Mucosa of stomach (tissue), 1 donor: ENCODE measurements around the gene SEMA4B.
A peak's percentile ranks its signal among the peaks of the same experiment; 100 is the strongest.
"Not testable (repeated sequence)": the region's sequence is repeated elsewhere in the genome, so short reads cannot be mapped to it uniquely, and the experiment has no call there.

Source experiments
- H3K27me3 ChIP-seq: one replicate; pipeline ENCODE4 v1.7.0; 2013; ENCODE audit warnings: mild to moderate bottlenecking, low read length; ENCODE audit not compliant: control insufficient read depth, insufficient read depth
- H3K36me3 ChIP-seq: one replicate; pipeline ENCODE4 v1.7.0; 2013; ENCODE audit warnings: low read length; ENCODE audit not compliant: control insufficient read depth, insufficient read depth
- H3K4me1 ChIP-seq: one replicate; pipeline ENCODE4 v1.7.0; 2013; ENCODE audit warnings: mild to moderate bottlenecking, low read length; ENCODE audit not compliant: control insufficient read depth, insufficient read depth
- H3K4me3 ChIP-seq: one replicate; pipeline ENCODE4 v1.7.0; 2013; ENCODE audit warnings: low read length
- H3K9ac ChIP-seq: one replicate; pipeline ENCODE4 v1.7.0; 2013; ENCODE audit warnings: mild to moderate bottlenecking, low read length, moderate library complexity
- H3K9me3 ChIP-seq: one replicate; pipeline ENCODE4 v1.7.0; 2013; ENCODE audit warnings: mild to moderate bottlenecking, low read length, moderate library complexity; ENCODE audit not compliant: control insufficient read depth
- donor health status: Pancreatic carcinoma.

SEMA4B gene

DNA sequence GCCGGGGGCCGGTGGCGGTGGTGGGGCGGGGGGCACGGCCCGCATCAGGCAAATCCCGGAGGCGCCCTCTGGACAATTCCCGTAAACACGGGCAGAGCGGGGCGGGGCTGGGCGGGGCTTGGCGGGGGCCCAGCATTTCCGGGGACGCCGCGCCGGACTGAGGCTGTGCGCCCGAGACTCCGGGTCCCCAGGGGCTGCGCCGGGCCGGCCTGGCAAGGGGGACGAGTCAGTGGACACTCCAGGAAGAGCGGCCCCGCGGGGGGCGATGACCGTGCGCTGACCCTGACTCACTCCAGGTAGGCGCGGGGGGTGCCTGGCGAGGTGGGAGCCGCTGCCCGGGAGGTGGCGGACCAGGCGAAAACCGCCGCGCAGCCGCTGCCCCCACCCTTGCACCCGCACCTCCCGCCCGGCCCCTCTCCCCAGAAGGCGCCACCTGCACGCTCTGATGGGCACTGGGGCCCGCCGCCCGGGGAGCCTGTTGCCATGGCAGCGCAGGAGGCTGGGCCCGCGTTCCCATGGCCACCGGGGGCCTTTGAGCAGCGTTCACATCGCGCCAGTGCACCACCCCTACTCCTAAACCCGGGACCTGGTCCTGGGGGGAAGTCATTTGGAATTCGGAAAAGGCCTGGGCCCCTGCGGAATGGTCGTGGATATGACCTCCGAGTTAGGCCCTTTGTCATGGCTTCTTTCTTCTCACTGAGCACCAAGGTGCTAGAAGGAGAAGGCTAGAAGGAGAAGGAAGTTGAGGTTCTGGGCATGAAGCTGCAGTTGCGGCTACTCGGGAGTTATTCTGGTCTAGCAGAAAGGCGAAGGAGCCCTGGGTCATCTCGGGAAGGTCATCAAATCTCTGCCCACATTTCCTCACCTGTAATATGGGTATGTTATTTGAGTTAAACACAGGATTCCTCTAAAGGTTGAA lies 16.1 kb upstream of the SEMA4B start:
- peak overlapping the region; percentile 85 for H3K9ac ChIP-seq
- H3K4me3 ChIP-seq = peak overlapping the region; percentile 82
- H3K27me3 ChIP-seq = no peaks in the 10 kb centered on the region
- peaks cover 35% of the 10 kb centered on the region for H3K4me1 ChIP-seq
- H3K9me3 ChIP-seq = no peaks in the 10 kb centered on the region
- no peaks in the 10 kb centered on the region for H3K36me3 ChIP-seq

- Histone ChIP-seq H3K4me1 (peaks cover 58% of the 10 kb centered on the region), H3K9me3 (no peaks in the 10 kb centered on the region), H3K9ac (no peak overlapping the region), H3K27me3 (no peaks in the 10 kb centered on the region), H3K4me3 (no peak overlapping the region), H3K36me3 (no peaks in the 10 kb centered on the region)
Observed at GRCh38 chr15:90187257-90187868, 13.8 kb upstream of the SEMA4B start.

GRCh38 chr15:90188065-90188464 lies 13.1 kb upstream of the SEMA4B start:
- not testable (repeated sequence) for H3K36me3 ChIP-seq, H3K9ac ChIP-seq, H3K27me3 ChIP-seq, H3K4me3 ChIP-seq, H3K9me3 ChIP-seq
- H3K4me1 ChIP-seq = peaks cover 65% of the 10 kb centered on the region

DNA sequence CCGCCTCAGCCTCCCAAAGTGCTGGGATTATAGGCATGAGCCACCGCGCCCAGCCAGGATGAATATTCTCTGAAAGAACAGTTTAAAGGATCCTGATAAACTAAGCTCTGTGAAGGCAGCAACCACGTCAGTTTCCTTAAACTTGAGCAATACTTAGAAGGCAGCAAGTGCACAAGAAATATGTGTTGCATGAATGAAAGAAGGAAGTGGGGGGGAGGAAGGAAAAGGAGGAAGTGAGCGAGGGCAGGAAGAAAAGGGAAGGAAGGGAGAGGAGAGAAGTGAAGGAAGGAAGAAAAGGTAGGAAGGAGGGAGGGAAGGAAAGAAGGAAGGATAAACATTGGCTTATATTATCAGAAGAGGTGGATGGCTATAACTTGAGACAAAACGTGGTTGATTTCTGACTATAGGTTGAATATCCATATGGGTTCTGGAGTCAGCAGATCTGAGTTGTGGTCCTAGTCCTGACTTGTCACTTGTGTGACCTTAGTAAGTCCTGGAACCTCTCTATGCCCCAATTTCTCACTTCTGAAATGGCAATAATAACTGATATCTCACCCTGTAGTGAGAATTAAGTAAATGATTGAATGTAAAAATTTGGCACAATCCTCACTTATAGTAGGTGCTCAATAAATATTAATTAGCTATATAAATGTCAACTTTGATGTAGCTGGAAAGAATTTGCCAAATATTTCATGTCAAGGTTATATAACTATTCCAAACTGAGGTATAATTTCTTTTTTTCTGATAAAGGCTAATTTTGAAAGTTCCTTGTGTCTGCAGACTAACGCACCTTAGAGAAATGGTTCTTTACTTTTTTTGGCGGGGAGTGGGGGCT lies 12.0 kb upstream of the SEMA4B start:
- peaks cover 65% of the 10 kb centered on the region for H3K4me1 ChIP-seq
- H3K27me3 ChIP-seq = no peaks in the 10 kb centered on the region
- H3K4me3 ChIP-seq = no peak overlapping the region
- H3K9ac ChIP-seq = no peak overlapping the region
- H3K36me3 ChIP-seq = no peaks in the 10 kb centered on the region
- no peaks in the 10 kb centered on the region for H3K9me3 ChIP-seq

GRCh38 chr15:90189781-90190467 lies 11.2 kb upstream of the SEMA4B start:
- H3K4me3 ChIP-seq = no peak overlapping the region
- H3K9ac ChIP-seq = no peak overlapping the region
- peaks cover 60% of the 10 kb centered on the region for H3K4me1 ChIP-seq

DNA sequence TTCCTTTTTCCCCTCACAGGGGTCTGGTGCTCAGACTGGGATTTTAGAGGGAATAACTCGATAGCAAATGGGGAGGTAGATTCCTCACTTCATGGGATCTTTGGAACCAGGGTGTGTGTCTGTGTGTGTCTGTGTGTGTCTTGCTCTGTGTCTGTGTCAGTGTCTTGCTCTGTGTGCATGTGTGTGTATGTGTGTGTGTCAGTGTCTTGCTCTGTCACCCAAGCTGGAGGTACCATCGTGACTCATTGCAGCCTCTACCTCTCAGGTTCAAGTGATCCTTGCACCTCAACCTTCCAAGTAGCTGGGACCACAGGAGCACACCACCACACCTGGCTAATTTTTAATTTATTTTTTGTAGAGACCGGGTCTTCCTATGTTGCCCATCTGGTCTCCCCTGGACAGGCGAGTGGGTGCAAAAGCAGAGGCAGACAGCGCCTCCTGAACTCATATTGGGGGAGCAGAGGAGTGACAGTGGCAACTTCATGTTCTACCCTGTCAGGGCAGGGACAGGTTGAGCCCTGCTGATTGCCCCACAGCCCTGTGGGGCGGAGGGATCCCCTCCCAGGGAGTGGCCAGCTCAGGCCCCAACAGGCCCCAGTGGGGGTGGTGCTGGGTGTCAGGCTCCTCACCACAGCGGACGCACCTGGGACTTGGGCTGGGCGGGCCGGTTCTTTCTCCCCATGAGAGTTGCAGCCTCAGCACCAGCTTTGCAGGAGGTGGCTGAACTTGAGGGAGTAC lies 10.4 kb upstream of the SEMA4B start:
- peak overlapping the region; percentile 23 for H3K9ac ChIP-seq
- no peaks in the 10 kb centered on the region for H3K9me3 ChIP-seq
- H3K4me3 ChIP-seq = no peak overlapping the region
- no peaks in the 10 kb centered on the region for H3K27me3 ChIP-seq
- H3K36me3 ChIP-seq = no peaks in the 10 kb centered on the region
- H3K4me1 ChIP-seq = peaks cover 52% of the 10 kb centered on the region

More at GRCh38 chr15:90189781-90190467, 11.2 kb upstream of the SEMA4B start:
- H3K27me3 ChIP-seq = no peaks in the 10 kb centered on the region
- H3K9me3 ChIP-seq = no peaks in the 10 kb centered on the region
- H3K36me3 ChIP-seq = no peaks in the 10 kb centered on the region

DNA sequence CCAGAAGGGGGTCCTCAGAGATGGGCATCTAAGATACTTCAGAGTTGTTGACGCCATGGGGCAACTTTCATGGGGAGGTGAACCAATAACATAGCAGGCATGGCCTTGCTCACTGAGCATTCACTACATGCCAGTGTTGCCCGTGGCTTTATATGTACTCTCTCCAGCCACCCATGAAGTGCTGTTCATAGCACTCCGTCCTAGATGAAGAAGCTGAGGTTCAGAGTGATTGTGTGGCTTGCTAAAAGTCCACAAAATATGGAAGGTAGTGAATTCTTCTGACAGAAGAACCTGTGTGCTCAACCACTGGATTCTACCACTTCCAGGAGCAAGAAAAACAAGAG lies 9.8 kb upstream of the SEMA4B start:
- Histone ChIP-seq H3K4me3 (no peak overlapping the region), H3K36me3 (no peaks in the 10 kb centered on the region), H3K4me1 (peaks cover 47% of the 10 kb centered on the region), H3K9ac (peak overlapping the region; percentile 23), H3K27me3 (no peaks in the 10 kb centered on the region), H3K9me3 (no peaks in the 10 kb centered on the region)

GRCh38 chr15:90191794-90192509 lies 9.2 kb upstream of the SEMA4B start:
- Histone ChIP-seq H3K4me3 (no peak overlapping the region), H3K36me3 (no peaks in the 10 kb centered on the region), H3K9ac (peak overlapping the region; percentile 17), H3K9me3 (no peaks in the 10 kb centered on the region), H3K4me1 (peaks cover 46% of the 10 kb centered on the region), H3K27me3 (no peaks in the 10 kb centered on the region)

DNA sequence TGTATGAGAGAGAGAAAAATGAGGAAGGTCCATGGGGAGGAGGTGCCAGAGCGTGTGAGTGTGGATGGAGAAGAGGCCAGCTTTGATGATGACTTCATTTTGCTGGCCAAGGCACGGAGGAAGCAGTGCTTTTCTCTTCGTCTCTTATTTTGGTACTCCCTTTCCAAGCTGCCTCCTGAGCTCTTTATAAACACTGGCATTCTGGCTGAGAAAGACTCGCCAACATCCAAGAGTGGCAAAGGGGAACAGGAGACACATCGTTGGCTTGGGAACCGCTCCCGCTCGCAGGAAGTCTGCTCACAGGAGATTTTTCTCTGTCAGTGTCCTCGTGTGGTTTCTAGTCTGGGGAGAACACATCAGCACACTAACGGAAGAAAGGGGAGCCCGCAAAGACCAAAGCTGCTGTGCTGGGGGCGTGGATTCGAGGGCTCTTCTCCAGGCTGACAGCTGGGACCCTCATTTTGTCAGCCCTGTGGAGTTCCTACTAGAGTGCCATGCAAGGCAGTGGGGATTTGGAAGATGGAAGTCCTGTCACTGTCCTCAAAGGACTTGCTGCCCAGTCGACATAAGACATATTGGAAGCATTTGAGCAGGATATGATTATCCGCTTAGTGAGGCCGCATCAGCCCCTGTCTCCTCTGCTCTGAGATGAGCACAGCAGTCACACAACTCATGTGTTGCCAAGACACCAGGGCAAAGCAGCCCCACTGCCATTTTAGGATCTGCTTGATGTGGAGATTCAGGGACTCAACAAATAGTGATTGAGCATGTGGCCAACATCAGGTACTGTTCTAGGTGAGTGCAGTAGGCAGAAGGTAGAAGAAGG lies 8.0 kb upstream of the SEMA4B start:
- Histone ChIP-seq H3K4me1 (peaks cover 42% of the 10 kb centered on the region), H3K9ac (no peak overlapping the region), H3K27me3 (no peaks in the 10 kb centered on the region), H3K9me3 (no peaks in the 10 kb centered on the region), H3K36me3 (no peaks in the 10 kb centered on the region), H3K4me3 (no peak overlapping the region)

- no peaks in the 10 kb centered on the region for H3K36me3 ChIP-seq
- H3K4me1 ChIP-seq = peaks cover 42% of the 10 kb centered on the region
- no peak overlapping the region for H3K4me3 ChIP-seq
- no peak overlapping the region for H3K9ac ChIP-seq
- no peaks in the 10 kb centered on the region for H3K27me3 ChIP-seq
- no peaks in the 10 kb centered on the region for H3K9me3 ChIP-seq
Observed at GRCh38 chr15:90194655-90195054, 6.5 kb upstream of the SEMA4B start.
